HepG2 (cell line): ENCODE results near the gene WWC1. TPM values are rescaled to one million over a fixed set of nuclear protein-coding genes. Genes with fewer than 3 reads are reported as not detected.

ENCODE experiments used
- EHMT2 ChIP-seq: fragments of 200-600 bp; sonication (generic); IDR thresholded peaks from 2 replicates; pipeline ENCODE4 v1.7.0; 2017; ENCODE audit warnings: antibody characterized with exemption, low read depth, low read length, borderline replicate concordance
- FOXA1 ChIP-seq, 2 experiments: fragments of 450-650 bp in 1 of 2; sonication (generic) in 1 of 2; formaldehyde crosslinking in 1 of 2; IDR thresholded peaks; 2 replicates each; pipeline versions ENCODE4 v1.4.0 to v1.6.1; 2016 to 2020; ENCODE audit warnings: missing genetic modification reagents in 1 of 2
- IRF1 ChIP-seq: sonication (generic); formaldehyde crosslinking; IDR thresholded peaks from 2 replicates; pipeline ENCODE4 v1.4.0; 2020; ENCODE audit warnings: low read depth, mild to moderate bottlenecking, missing genetic modification reagents
- MEIS2 ChIP-seq: sonication (generic); formaldehyde crosslinking; IDR thresholded peaks from 2 replicates; pipeline ENCODE4 v1.9.0; 2021; ENCODE audit warnings: mild to moderate bottlenecking, missing genetic modification reagents
- ONECUT2 ChIP-seq: sonication (generic); formaldehyde crosslinking; IDR thresholded peaks from 2 replicates; pipeline ENCODE4 v1.4.0; 2020; ENCODE audit warnings: missing genetic modification reagents
- RARA ChIP-seq: IDR thresholded peaks from 2 replicates; pipeline ENCODE4 v1.6.1; 2016; ENCODE audit warnings: missing genetic modification reagents, missing compliant biosample characterization
- RFXANK ChIP-seq: IDR thresholded peaks from 2 replicates; pipeline ENCODE4 v1.6.1; 2016
- SNAI1 ChIP-seq: sonication (generic); formaldehyde crosslinking; IDR thresholded peaks from 2 replicates; pipeline ENCODE4 v1.5.0; 2020; ENCODE audit warnings: mild to moderate bottlenecking, missing genetic modification reagents, borderline replicate concordance
- YEATS2 ChIP-seq: sonication (generic); formaldehyde crosslinking; IDR thresholded peaks from 2 replicates; pipeline ENCODE4 v1.4.0; 2020; ENCODE audit warnings: missing genetic modification reagents, borderline replicate concordance
- ZNF280D ChIP-seq: sonication (generic); formaldehyde crosslinking; IDR thresholded peaks from 2 replicates; pipeline ENCODE4 v1.5.1; 2020; ENCODE audit warnings: mild to moderate bottlenecking, missing genetic modification reagents
- ZNF407 ChIP-seq: sonication (generic); formaldehyde crosslinking; IDR thresholded peaks from one replicate; pipeline ENCODE4 v1.5.1; 2020; ENCODE audit warnings: mild to moderate bottlenecking, missing genetic modification reagents; ENCODE audit errors: not compliant biosample characterization
- ZNF556 ChIP-seq: sonication (generic); formaldehyde crosslinking; IDR thresholded peaks from 2 replicates; pipeline ENCODE4 v1.4.0; 2020; ENCODE audit warnings: mild to moderate bottlenecking, missing genetic modification reagents, borderline replicate concordance
- ZNF614 ChIP-seq: IDR thresholded peaks from 2 replicates; pipeline ENCODE4 v1.6.1; 2018; ENCODE audit warnings: missing biosample characterization, missing genetic modification reagents, inconsistent platforms, borderline replicate concordance
- polyA plus RNA-seq, 8 experiments: library from polyadenylated mRNA; depleted of rRNA in 3 of 8; stranded (reverse) in 7 of 8; unstranded in 1 of 8; fragments of >200 nt; fragmentation: Illumina TruSeq in 4 of 8; extraction: Trizol in 4 of 8; gene quantifications; 2 replicates each; pipeline versions ENCODE4 v1.2.1 to v1.2.3, GENCODE V29; 2011 to 2016; ENCODE audit warnings: low read depth in 4 of 8, missing spikeins in 1 of 8, mixed read lengths in 1 of 8; ENCODE audit not compliant: insufficient read depth in 1 of 8
- total RNA-seq, 5 experiments: library from RNA; depleted of rRNA; stranded (reverse); fragments of >200 nt; fragmentation: Illumina TruSeq; extraction: Trizol; gene quantifications; 2 replicates each; pipeline ENCODE4 v1.2.3, GENCODE V29; 2016; ENCODE audit warnings: low read depth in 1 of 5
- TF ChIP-seq, protein P1 (sequence below): sonication (generic); formaldehyde crosslinking; IDR thresholded peaks from 2 replicates; pipeline ENCODE4 v1.4.0; 2020; ENCODE audit warnings: mild to moderate bottlenecking, missing genetic modification reagents

The WWC1 gene
- total and polyA plus RNA-seq, 2 of the 13 experiments (the other 11 are each of a cell fraction or from before 2014, with no cell fraction given), result 8.3 to 17.9 TPM

GRCh38 chr5:168314735-168315411, 23.4 kb downstream of the WWC1 start (continued):
- TF ChIP-seq ZNF407 (CRISPR knock-in tag), result no peak
- TF ChIP-seq ZNF556 (CRISPR knock-in tag), result 0 out of 2 replicates have a peak, but pooled peaks have one; percentile 10
- TF ChIP-seq, protein P1, sequence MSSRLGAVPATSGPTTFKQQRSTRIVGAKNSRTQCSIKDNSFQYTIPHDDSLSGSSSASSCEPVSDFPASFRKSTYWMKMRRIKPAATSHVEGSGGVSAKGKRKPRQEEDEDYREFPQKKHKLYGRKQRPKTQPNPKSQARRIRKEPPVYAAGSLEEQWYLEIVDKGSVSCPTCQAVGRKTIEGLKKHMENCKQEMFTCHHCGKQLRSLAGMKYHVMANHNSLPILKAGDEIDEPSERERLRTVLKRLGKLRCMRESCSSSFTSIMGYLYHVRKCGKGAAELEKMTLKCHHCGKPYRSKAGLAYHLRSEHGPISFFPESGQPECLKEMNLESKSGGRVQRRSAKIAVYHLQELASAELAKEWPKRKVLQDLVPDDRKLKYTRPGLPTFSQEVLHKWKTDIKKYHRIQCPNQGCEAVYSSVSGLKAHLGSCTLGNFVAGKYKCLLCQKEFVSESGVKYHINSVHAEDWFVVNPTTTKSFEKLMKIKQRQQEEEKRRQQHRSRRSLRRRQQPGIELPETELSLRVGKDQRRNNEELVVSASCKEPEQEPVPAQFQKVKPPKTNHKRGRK, result no peak
- peak; percentile 68 for TF ChIP-seq RARA
- TF ChIP-seq SNAI1 (CRISPR knock-in tag), result no peak
- TF ChIP-seq MEIS2 (CRISPR knock-in tag), result 0 out of 2 replicates have a peak, but pooled peaks have one; percentile 38
- TF ChIP-seq ZNF614 (CRISPR knock-in tag), result 0 out of 2 replicates have a peak, but pooled peaks have one; percentile 37
- TF ChIP-seq IRF1 (CRISPR knock-in tag), result no peak
- no peak for TF ChIP-seq YEATS2 (CRISPR knock-in tag)
- peak; percentile 11; the same call in 1 of the 2 replicates for TF ChIP-seq ONECUT2 (CRISPR knock-in tag)
- 0 out of 2 replicates have a peak, but pooled peaks have one; percentile 39 for TF ChIP-seq ZNF280D
- TF ChIP-seq EHMT2, result peak; percentile 48; the same call in 1 of the 2 replicates
- no peak; the same call in 1 of the 2 replicates for TF ChIP-seq FOXA1 (IDR thresholded peaks at IDR 0.05)
- TF ChIP-seq FOXA1 (CRISPR knock-in tag; IDR thresholded peaks at IDR 0.05), result peak; percentile 69
- TF ChIP-seq RFXANK (CRISPR knock-in tag), result no peak
